Measurements from ENCODE around the gene SPINT3. TPM values are rescaled to one million over a fixed set of nuclear protein-coding genes. Genes with fewer than 3 reads are reported as not detected.

SPINT3 gene
- total RNA-seq, 1 donor: not detected

- H3K4me3 ChIP-seq (ENCODE audit: low read depth, low read length): no peak overlapping the region
- no peak for DNase-seq (ENCODE audit: low read depth)
- no peak for TF ChIP-seq CTCF (IDR thresholded peaks at IDR 0.05; ENCODE audit: insufficient read depth, low read depth, low read length)
These were observed 51.7 kb downstream of the SPINT3 start for GRCh38 chr20:45463709-45464108.

GRCh38 chr20:45462711-45463509 is 52.5 kb downstream of the SPINT3 start:
- no peak overlapping the region for H3K4me3 ChIP-seq (ENCODE audit: low read depth, low read length)
- TF ChIP-seq CTCF (IDR thresholded peaks at IDR 0.05; ENCODE audit: insufficient read depth, low read depth, low read length): no peak
- no peak for DNase-seq (ENCODE audit: low read depth)

Small RNA genes within 50 kb of the gene (small RNA-seq; reads per million reads assigned to genes)
- gene AL031663.1 (not detected), gene HSPD1P21 (not detected), gene RNA5SP485 (not detected)

Other genes with a start within 250 kb of the SPINT3 start
- not detected in 2 replicates for gene RBPJL, start 208.8 kb downstream of the SPINT3 start, total RNA-seq
- not detected in 2 replicates for gene MATN4, start 207.3 kb downstream of the SPINT3 start, total RNA-seq
- gene SDC4, start 167.2 kb downstream of the SPINT3 start, total RNA-seq: 129 and 178 TPM in 2 replicates
- gene SYS1, start 152.5 kb downstream of the SPINT3 start, total RNA-seq: 19.0 and 25.9 TPM in 2 replicates
- not detected in 2 replicates for gene TP53TG5, start 137.3 kb downstream of the SPINT3 start, total RNA-seq
- gene DBNDD2, start 107.3 kb downstream of the SPINT3 start, total RNA-seq: 9.9 and 11.3 TPM in 2 replicates
- gene PIGT, start 99.5 kb downstream of the SPINT3 start, total RNA-seq: 27.7 and 28.1 TPM in 2 replicates
- gene WFDC2, start 45.9 kb downstream of the SPINT3 start, total RNA-seq: not detected in 2 replicates
- not detected in 2 replicates for gene WFDC6, start 23.9 kb upstream of the SPINT3 start, total RNA-seq
- gene EPPIN, start 31.8 kb upstream of the SPINT3 start, total RNA-seq: not detected in 2 replicates
- gene WFDC8, start 63.7 kb upstream of the SPINT3 start, total RNA-seq: not detected in 2 replicates
- not detected in 2 replicates for gene WFDC10A, start 114.1 kb upstream of the SPINT3 start, total RNA-seq
- gene WFDC9, start 115.7 kb upstream of the SPINT3 start, total RNA-seq: not detected in 2 replicates
- not detected in 2 replicates for gene WFDC11, start 154.6 kb upstream of the SPINT3 start, total RNA-seq
- gene WFDC13, start 186.4 kb upstream of the SPINT3 start, total RNA-seq: not detected in 2 replicates
- not detected in 2 replicates for gene WFDC10B, start 189.4 kb upstream of the SPINT3 start, total RNA-seq
- gene SPINT4, start 206.7 kb upstream of the SPINT3 start, total RNA-seq: not detected in 2 replicates

Data from fibroblast of villous mesenchyme (primary cell).